ENCODE results near the gene TRIM42. TPM values are rescaled to one million over a fixed set of nuclear protein-coding genes. Genes with fewer than 3 reads are reported as not detected.

TRIM42 gene
- total RNA-seq, 1 donor from 2014 or later: not detected

DNA sequence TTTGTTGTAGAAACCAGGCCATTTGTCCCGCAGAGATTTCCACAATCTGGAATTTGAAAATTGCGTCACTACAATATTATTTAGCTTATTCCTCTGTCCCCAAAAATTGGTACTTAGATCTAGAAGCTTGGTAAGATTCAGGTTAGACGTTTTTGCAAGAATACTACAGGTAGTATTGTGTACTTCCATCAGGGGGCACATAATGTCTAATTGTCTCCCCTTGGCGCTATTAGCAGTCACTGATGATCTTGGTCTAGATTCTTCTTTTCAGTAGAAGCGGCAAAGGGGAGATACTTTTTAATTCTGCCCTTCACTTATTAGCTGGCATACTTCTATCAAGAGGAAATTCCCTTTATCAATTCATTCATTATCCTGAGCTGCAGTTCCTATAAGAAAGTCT lies 42.6 kb upstream of the TRIM42 start:
- H3K27me3 ChIP-seq: no peaks in the 10 kb centered on the region
- no peak for ATAC-seq

GRCh38 chr3:140636406-140637138 lies 41.3 kb upstream of the TRIM42 start:
- intact Hi-C loops (cut with DNase I): no loop called here
- no peaks in the 10 kb centered on the region for H3K9me3 ChIP-seq
- no peak overlapping the region for H3K4me3 ChIP-seq
- H3K36me3 ChIP-seq: no peaks in the 10 kb centered on the region
- TF ChIP-seq, protein P1, sequence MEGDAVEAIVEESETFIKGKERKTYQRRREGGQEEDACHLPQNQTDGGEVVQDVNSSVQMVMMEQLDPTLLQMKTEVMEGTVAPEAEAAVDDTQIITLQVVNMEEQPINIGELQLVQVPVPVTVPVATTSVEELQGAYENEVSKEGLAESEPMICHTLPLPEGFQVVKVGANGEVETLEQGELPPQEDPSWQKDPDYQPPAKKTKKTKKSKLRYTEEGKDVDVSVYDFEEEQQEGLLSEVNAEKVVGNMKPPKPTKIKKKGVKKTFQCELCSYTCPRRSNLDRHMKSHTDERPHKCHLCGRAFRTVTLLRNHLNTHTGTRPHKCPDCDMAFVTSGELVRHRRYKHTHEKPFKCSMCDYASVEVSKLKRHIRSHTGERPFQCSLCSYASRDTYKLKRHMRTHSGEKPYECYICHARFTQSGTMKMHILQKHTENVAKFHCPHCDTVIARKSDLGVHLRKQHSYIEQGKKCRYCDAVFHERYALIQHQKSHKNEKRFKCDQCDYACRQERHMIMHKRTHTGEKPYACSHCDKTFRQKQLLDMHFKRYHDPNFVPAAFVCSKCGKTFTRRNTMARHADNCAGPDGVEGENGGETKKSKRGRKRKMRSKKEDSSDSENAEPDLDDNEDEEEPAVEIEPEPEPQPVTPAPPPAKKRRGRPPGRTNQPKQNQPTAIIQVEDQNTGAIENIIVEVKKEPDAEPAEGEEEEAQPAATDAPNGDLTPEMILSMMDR (IDR thresholded peaks at IDR 0.05): no peak
- H3K27me3 ChIP-seq: no peaks in the 10 kb centered on the region
- DNase-seq: no peak
- no peak for ATAC-seq
- H3K27ac ChIP-seq: no peak overlapping the region
- H3K4me1 ChIP-seq: no peaks in the 10 kb centered on the region

More for the DNA sequence above, 42.6 kb upstream of the TRIM42 start:
- H3K36me3 ChIP-seq: no peaks in the 10 kb centered on the region
- no peak overlapping the region for H3K27ac ChIP-seq
- no peaks in the 10 kb centered on the region for H3K4me1 ChIP-seq
- H3K9me3 ChIP-seq: no peaks in the 10 kb centered on the region
- intact Hi-C loops (cut with DNase I): no loop called here
- no peak overlapping the region for H3K4me3 ChIP-seq
- TF ChIP-seq, protein P1 (IDR thresholded peaks at IDR 0.05): no peak
- DNase-seq: no peak

DNA sequence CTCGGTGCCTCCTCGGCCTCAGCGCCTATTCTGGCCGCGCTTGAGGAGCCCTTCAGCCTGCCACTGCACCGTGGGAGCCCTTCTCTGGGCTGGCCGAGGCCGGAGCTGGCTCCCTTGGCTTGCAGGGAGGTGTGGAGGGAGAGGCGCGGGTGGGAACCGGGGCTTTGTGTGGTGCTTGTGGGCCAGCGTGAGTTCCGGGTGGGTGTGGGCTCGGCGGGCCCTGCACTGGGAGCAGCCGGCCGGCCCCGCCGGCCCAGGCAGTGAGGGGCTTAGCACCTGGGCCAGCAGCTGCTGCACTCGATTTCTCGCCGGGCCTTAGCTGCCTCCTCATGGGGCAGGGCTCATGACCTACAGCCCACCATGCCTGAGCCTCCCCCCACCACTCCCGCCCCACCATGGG lies 26.6 kb upstream of the TRIM42 start:
- H3K4me1 ChIP-seq: no peaks in the 10 kb centered on the region
- no peak overlapping the region for H3K4me3 ChIP-seq
- DNase-seq (no peak), ATAC-seq (no peak)
- TF ChIP-seq, protein P1 (IDR thresholded peaks at IDR 0.05): no peak
- H3K27ac ChIP-seq: no peak overlapping the region
- H3K36me3 ChIP-seq: no peaks in the 10 kb centered on the region
- intact Hi-C loops (cut with DNase I): no loop called here
- no peaks in the 10 kb centered on the region for H3K9me3 ChIP-seq
- H3K27me3 ChIP-seq: no peaks in the 10 kb centered on the region

DNA sequence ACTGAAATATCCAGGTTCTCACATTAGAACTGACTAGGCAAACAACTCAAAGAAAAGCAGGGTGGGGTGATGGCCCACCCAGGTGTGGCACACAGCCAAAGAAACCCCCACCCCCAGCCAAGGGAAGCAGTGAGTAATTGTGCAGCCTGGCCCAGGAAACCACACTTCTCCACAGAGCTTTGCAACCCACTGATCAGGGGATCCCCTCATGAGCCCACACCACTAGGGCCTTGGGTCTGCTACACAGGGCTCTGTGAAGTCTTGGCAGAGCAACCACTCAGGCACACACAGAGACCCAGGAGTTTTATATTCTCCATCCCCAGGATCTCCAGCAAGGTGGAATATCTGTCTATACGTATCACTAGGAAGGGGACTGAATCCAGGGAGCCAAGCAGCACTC lies 22.2 kb upstream of the TRIM42 start:
- ATAC-seq (no peak), DNase-seq (no peak)
- TF ChIP-seq, protein P1 (IDR thresholded peaks at IDR 0.05): no peak
- H3K9me3 ChIP-seq: no peaks in the 10 kb centered on the region
- H3K27ac ChIP-seq: no peak overlapping the region
- no peaks in the 10 kb centered on the region for H3K36me3 ChIP-seq
- no peaks in the 10 kb centered on the region for H3K4me1 ChIP-seq
- H3K4me3 ChIP-seq: no peak overlapping the region
- intact Hi-C loops (cut with DNase I): no loop called here
- no peaks in the 10 kb centered on the region for H3K27me3 ChIP-seq

DNA sequence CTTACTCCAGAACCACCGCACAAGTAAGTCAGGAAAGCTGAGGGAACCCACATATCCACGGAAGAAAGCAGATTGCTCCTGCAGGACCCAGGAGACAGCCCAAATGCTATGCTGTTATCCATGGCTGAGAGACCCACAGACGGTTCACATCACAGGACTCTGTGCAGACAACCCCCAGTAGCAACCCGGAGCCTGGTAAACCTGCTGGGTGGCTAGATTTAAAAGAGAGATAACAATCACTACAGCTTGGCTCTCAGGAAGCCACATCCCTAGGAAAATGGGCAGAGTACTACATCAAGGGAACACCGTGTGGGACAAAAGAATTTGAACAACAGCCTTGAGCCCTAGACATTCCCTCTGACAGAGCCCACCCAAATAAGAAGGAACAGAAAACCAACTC lies 13.8 kb upstream of the TRIM42 start:
- TF ChIP-seq, protein P1 (IDR thresholded peaks at IDR 0.05): no peak
- intact Hi-C loops (cut with DNase I): no loop called here
- H3K4me3 ChIP-seq: no peak overlapping the region

More for the DNA sequence above, 13.8 kb upstream of the TRIM42 start:
- Histone ChIP-seq H3K27me3 (no peaks in the 10 kb centered on the region), H3K4me1 (no peaks in the 10 kb centered on the region), H3K9me3 (peaks cover 8% of the 10 kb centered on the region), H3K36me3 (no peaks in the 10 kb centered on the region), H3K27ac (no peak overlapping the region)
- DNase-seq: no peak
- no peak for ATAC-seq

Measured in upper lobe of right lung (tissue), 1 donor.